Activated T-cell treated with anti-CD3 and anti-CD28 coated beads for 4 hours (primary cell): Measurements from ENCODE around the gene TBRG1.

ENCODE experiments used
- DNase-seq: peaks from one replicate; pipeline ENCODE4 v3.0.0-alpha.2; 2020

The TBRG1 gene

GRCh38 chr11:124667601-124668000, 44.9 kb downstream of the TBRG1 start:
- DNase-seq: no peak

- DNase-seq: peak; percentile 31
These were observed 46.5 kb downstream of the TBRG1 start for GRCh38 chr11:124669193-124669592.

GRCh38 chr11:124670732-124671131, 48.1 kb downstream of the TBRG1 start:
- no peak for DNase-seq

- DNase-seq: no peak
These were observed 50.0 kb downstream of the TBRG1 start for GRCh38 chr11:124672536-124673215.

GRCh38 chr11:124673333-124674167, 50.9 kb downstream of the TBRG1 start, which contains the start of the genes SIAE and SPA17:
Gene SIAE (minus strand): TSS chr11:124673739. CDS start chr11:124673708, 31 bp downstream.
Gene SPA17 (plus strand): TSS chr11:124673904. CDS start chr11:124675265, 1,361 bp downstream.
- DNase-seq: peak; percentile 68

- no peak for DNase-seq
These were observed 51.5 kb downstream of the TBRG1 start for GRCh38 chr11:124674168-124674517.

- DNase-seq: no peak
These were observed 51.9 kb downstream of the TBRG1 start for GRCh38 chr11:124674571-124674970.

GRCh38 chr11:124676386-124676785, 53.7 kb downstream of the TBRG1 start:
- no peak for DNase-seq

- DNase-seq: no peak
These were observed 55.8 kb downstream of the TBRG1 start for GRCh38 chr11:124678416-124678815.

- no peak for DNase-seq
These were observed 58.8 kb downstream of the TBRG1 start for GRCh38 chr11:124681421-124681820.

- DNase-seq: no peak
These were observed 59.8 kb downstream of the TBRG1 start for GRCh38 chr11:124682443-124682842.
